ENCODE data around the gene RAX2. TPM values are rescaled to one million over a fixed set of nuclear protein-coding genes. Genes with fewer than 3 reads are reported as not detected.
"Not testable (repeated sequence)": the region's sequence is repeated elsewhere in the genome, so short reads cannot be mapped to it uniquely, and the experiment has no call there.

The RAX2 gene
- total RNA-seq, 2 donors from 2014 or later, result not detected

DNA sequence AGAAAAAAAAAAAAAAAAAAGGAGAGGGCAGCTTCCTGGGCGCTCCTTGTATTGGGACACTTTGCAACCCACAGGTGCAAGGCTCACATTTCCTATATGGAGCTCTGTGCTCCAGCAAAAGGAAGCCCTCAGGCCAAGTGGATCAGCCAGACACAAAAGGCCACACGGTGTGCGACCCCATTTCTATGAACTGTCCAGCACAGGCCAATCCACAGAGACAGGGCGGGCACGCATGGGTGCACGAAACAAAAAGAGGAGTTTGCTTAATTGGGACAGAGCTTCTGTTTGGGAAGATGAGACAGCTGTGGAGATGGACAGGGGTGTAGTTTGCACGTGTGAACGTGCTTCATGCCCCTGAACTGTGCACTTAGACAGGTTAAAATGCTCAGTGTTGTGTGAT lies 45.7 kb upstream of the RAX2 start:
- H3K27ac ChIP-seq, result no peak overlapping the region
- ATAC-seq (ENCODE audit: insufficient number of reproducible peaks, low FRiP score, low read depth) (no peak), DNase-seq (ENCODE audit: low spot score) (no peak)
- no peaks in the 10 kb centered on the region for H3K27me3 ChIP-seq (replicated peaks; ENCODE audit: insufficient read depth)
- H3K36me3 ChIP-seq, result no peaks in the 10 kb centered on the region
- TF ChIP-seq CTCF (IDR thresholded peaks at IDR 0.05), result no peak
- no peaks in the 10 kb centered on the region for H3K9me3 ChIP-seq
- no peak overlapping the region for H3K4me3 ChIP-seq
- no peaks in the 10 kb centered on the region for H3K4me1 ChIP-seq (ENCODE audit: control insufficient read depth in 1 of 2, low read depth in 2 of 2)

DNA sequence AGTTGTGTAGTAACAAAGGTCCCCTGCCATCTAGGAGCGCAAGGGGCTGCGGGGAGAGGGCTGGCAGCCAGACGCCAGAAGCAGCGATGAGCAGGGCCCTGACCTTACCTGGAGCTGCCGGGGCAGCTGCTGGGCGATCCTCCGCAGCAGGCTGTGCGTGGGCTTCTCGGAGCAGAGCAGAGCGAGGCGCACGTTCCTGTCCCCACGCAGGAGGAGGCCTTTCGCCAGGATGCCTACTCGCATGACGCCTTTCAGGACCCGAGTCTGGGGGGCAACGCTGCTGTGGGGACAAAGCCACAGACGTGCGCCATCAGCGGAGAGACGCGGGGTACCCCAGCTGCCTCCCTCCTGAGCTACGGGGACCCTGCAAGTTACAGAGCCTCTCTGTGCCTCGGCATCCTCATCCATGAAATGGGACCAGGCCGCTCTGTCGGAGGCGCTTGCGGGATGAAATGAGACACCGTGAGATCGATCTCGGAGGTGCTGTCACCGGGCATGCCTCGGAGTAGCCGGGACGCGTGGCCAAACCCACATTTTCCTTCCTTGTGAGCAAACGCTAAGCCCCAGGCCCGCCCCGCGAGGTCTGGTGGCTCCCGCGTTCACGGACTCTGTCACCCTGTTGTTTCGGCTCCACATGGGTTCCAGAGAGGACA lies 44.7 kb upstream of the RAX2 start:
- no peak for ATAC-seq (ENCODE audit: insufficient number of reproducible peaks, low FRiP score, low read depth)
- no peak overlapping the region for H3K27ac ChIP-seq
- H3K4me1 ChIP-seq (ENCODE audit: control insufficient read depth in 1 of 2, low read depth in 2 of 2), result no peaks in the 10 kb centered on the region
- no peaks in the 10 kb centered on the region for H3K9me3 ChIP-seq
- no peak overlapping the region for H3K4me3 ChIP-seq
- no peak for TF ChIP-seq CTCF (IDR thresholded peaks at IDR 0.05)
- no peaks in the 10 kb centered on the region for H3K27me3 ChIP-seq (replicated peaks; ENCODE audit: insufficient read depth)
- H3K36me3 ChIP-seq, result no peaks in the 10 kb centered on the region
- DNase-seq (ENCODE audit: low spot score), result no peak

DNA sequence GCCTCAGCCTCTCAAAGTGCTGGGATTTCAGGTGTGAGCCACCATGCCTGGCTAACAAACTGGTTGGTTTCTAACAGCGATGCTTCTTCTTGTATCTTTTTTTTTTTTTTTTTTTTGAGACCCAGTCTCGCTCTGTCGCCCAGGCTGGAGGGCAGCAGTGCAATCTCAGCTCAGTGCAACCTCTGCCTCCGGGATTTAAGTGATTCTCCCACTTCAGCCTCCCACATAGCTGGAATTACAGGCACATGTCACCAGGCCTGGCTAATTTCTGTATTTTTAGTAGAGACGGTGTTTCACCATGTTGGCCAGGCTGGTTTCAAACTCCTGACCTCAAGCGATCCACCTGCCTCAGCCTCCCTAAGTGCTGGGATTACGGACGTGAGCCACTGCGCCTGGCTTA lies 44.1 kb upstream of the RAX2 start:
- H3K4me1 ChIP-seq (ENCODE audit: control insufficient read depth in 1 of 2, low read depth in 2 of 2); H3K36me3 ChIP-seq; H3K27ac ChIP-seq; H3K27me3 ChIP-seq (replicated peaks; ENCODE audit: insufficient read depth); H3K9me3 ChIP-seq; ATAC-seq (ENCODE audit: insufficient number of reproducible peaks, low FRiP score, low read depth); DNase-seq (ENCODE audit: low spot score); H3K4me3 ChIP-seq: not testable (repeated sequence)

GRCh38 chr19:3814648-3815047 lies 42.6 kb upstream of the RAX2 start:
- DNase-seq (ENCODE audit: low spot score) (no peak), ATAC-seq (ENCODE audit: insufficient number of reproducible peaks, low FRiP score, low read depth) (no peak)
- H3K4me1 ChIP-seq (ENCODE audit: control insufficient read depth in 1 of 2, low read depth in 2 of 2), result no peaks in the 10 kb centered on the region
- no peak for TF ChIP-seq CTCF (IDR thresholded peaks at IDR 0.05)
- H3K27me3 ChIP-seq (replicated peaks; ENCODE audit: insufficient read depth), result no peaks in the 10 kb centered on the region
- no peaks in the 10 kb centered on the region for H3K36me3 ChIP-seq
- no peaks in the 10 kb centered on the region for H3K9me3 ChIP-seq
- no peak overlapping the region for H3K4me3 ChIP-seq
- no peak overlapping the region for H3K27ac ChIP-seq

- no peak overlapping the region for H3K4me3 ChIP-seq
Measured at GRCh38 chr19:3813473-3814392, 41.7 kb upstream of the RAX2 start.

More at GRCh38 chr19:3813473-3814392, 41.7 kb upstream of the RAX2 start:
- DNase-seq (ENCODE audit: low spot score) (no peak), ATAC-seq (ENCODE audit: insufficient number of reproducible peaks, low FRiP score, low read depth) (no peak)
- Histone ChIP-seq H3K27me3 (replicated peaks; ENCODE audit: insufficient read depth) (no peaks in the 10 kb centered on the region), H3K9me3 (no peaks in the 10 kb centered on the region), H3K36me3 (no peaks in the 10 kb centered on the region), H3K27ac (no peak overlapping the region), H3K4me1 (ENCODE audit: control insufficient read depth in 1 of 2, low read depth in 2 of 2) (no peaks in the 10 kb centered on the region)
- no peak for TF ChIP-seq CTCF (IDR thresholded peaks at IDR 0.05)
